HG03469 (cell line): ENCODE data around the gene ITGAD.

Experiments used
- ATAC-seq: cut with Tn5 transposase; IDR thresholded peaks from one replicate; pipeline ENCODE4 v1.9.1; 2021; ENCODE audit warnings: mild to moderate bottlenecking, moderate library complexity, moderate number of reproducible peaks; ENCODE audit not compliant: unreplicated experiment

ITGAD gene

GRCh38 chr16:31364421-31364820 is 28.7 kb upstream of the ITGAD start:
- no peak for ATAC-seq

- ATAC-seq: peak; percentile 60
Measured at GRCh38 chr16:31365131-31365865, 27.8 kb upstream of the ITGAD start.

DNA sequence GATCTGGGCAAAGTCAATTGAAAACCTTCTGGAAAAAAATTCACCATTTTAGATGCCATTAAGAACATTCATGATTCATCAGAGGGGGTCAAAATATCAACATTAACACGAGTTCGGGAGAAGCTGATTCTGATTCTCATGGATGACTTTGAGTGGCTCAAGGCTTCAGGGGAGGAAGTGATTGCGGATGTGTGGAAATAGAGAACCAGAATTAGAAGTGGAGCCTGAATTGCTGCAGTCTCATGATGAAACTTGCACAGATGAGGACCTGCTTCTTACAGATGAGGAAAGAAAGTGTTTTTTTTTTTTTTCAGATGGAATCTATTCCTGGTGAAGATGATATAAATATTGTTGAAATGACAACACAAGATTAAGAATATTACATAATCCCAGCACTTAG is 25.3 kb upstream of the ITGAD start:
- no peak for ATAC-seq

DNA sequence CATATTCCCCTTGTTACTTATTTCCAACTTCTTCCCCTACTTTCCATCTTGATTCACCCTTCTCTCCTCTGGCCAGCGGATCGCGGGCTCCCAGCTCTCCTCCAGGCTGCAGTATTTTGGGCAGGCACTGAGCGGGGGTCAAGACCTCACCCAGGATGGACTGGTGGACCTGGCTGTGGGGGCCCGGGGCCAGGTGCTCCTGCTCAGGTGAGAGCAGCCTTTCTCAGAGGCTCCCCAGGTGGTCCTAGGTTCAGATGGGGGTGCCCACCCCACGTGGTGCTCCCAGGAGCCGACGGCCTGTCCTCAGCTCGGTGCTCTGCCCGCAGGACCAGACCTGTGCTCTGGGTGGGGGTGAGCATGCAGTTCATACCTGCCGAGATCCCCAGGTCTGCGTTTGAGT is 22.1 kb upstream of the ITGAD start:
- no peak for ATAC-seq

DNA sequence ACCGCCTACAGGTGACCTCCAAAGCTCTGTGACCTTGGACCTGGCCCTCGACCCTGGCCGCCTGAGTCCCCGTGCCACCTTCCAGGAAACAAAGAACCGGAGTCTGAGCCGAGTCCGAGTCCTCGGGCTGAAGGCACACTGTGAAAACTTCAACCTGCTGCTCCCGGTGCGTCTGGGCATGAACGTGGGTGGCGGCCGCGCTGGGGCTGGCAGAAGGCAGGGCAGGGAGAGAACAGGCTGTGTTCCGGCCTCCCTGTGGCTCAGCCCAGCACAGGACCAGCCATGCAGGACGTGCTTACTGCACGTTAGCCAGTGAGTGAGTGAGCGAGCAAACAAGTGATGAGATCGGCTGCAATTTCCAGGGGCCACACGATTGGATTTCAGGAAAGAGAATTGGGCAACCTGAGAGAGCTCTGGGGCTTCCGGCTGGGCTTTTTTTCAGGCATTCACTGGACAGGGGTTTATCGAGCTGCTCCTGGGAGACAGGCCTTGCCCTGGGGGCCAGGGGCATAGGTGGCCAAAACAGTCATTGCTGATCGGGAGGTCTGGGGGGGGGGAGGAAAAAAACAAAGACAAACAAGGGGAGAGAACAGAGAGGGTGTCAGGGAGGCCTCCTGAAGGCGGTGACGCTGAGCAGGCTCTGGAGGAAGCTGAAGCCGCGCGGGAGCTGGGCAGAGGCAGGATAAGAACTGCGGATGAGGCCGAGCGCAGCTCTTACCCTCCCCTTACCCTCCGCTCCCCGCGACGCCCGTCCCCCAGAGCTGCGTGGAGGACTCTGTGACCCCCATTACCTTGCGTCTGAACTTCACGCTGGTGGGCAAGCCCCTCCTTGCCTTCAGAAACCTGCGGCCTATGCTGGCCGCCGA is 21.3 kb upstream of the ITGAD start:
- ATAC-seq: no peak

DNA sequence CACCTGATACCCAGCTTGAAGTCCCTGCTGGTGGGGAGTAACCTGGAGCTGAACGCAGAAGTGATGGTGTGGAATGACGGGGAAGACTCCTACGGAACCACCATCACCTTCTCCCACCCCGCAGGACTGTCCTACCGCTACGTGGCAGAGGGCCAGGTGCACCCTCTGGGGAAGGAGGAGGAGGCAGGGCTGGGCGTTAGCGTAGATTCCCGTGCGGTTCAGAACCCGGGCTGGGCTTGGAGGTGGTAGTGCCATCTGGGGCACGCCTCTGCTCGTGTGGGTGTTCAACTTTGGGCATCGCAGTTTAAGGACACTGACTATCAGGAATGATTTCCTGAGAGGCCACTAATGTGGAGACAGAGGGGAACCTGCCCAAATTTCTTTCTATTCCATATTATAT is 19.9 kb upstream of the ITGAD start:
- no peak for ATAC-seq

DNA sequence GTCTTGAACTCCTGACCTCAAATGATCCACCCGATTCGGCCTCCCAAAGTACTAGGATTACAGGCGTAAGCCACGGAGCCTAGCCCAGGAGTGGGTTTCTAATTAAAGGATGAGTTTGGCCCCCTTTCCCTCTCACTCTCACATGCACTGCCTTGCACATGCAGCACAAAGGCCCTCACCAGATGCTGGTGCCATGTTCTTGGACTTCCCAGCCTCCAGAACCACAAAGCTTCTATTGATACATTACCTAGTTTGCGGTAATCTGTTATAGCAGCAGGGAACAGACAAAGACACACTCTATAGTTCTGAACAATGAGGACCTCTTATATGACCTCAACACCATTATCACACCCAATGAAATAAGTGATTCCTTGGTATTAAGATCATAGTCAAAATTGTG is 17.9 kb upstream of the ITGAD start:
- no peak for ATAC-seq

- no peak for ATAC-seq
Measured at GRCh38 chr16:31376705-31377104, 16.4 kb upstream of the ITGAD start.

GRCh38 chr16:31377210-31377903 is 15.8 kb upstream of the ITGAD start:
- ATAC-seq: no peak

DNA sequence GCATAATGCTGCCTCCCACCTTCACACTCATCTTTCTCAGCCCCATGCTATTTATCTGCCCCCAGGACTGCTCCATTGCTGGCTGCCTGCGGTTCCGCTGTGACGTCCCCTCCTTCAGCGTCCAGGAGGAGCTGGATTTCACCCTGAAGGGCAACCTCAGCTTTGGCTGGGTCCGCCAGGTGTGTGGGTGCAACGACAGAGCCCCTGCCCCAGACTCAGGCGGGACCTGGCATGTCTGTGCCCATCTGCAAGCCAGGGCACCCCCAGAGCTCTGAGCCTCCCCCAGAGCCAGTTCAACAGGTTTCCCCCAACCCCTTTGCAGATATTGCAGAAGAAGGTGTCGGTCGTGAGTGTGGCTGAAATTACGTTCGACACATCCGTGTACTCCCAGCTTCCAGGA is 12.9 kb upstream of the ITGAD start:
- no peak for ATAC-seq

- peak; percentile 40 for ATAC-seq
Measured at GRCh38 chr16:31382485-31383161, 10.5 kb upstream of the ITGAD start.

DNA sequence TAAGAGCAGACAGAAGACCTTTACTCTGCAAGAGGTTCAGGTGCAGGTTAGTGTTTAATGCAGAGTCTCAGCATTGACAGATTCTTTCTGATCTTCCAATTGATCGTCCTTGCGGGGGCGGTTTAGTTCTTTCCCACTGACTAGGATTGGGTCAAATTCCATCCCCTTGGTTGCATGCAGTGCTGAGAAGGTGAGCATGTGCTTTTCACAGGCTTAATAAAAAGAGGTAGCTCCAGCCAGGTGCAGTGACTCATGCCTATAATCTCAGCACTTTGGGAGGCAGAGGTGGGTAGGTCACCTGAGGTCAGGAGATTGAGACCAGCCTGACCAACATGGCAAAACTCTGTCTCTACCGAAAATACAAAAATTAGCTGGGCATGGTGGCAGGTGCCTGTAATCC is 7.5 kb upstream of the ITGAD start:
- ATAC-seq: no peak

DNA sequence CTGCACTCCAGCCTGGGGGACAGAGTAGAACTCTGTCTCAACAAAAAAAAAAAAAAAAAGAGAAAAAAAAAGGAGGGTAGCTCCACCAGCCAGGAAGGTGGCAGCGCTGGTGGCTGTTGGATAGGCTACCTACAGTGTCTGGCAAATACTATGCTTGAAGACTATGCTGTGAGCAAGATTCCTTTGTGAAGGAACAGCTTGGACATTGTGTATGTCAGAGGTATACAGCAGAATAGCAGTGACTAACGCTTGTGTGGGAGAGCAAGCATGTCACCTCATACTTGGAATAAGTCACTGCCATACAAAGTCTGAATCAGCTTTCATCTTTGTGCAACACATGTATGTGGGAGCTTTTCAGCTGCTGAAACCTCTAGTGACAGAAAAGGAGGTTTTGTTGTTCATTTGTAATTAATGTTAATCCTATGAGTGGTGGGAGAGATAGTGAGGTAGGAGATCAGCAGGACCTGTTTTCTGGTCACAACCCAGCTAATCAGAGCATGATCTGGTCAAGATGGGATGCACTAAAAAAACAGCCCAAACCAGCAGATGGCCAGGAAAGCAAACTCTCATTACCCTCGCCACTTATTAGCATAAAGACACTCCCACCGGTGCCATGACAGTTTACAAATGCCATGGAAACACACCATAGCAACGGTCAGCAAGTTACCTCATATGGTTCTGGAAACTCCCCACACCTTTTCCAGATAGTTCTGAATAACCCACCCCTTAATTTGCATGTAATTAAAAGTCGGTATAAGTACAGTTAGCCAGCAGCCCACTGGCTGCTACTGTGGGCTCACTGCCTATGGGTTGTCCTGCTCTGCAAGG is 6.8 kb upstream of the ITGAD start:
- no peak for ATAC-seq

- no peak for ATAC-seq
Measured at GRCh38 chr16:31388535-31388934, 4.6 kb upstream of the ITGAD start.

GRCh38 chr16:31390504-31391041 is 2.6 kb upstream of the ITGAD start:
- ATAC-seq: no peak

DNA sequence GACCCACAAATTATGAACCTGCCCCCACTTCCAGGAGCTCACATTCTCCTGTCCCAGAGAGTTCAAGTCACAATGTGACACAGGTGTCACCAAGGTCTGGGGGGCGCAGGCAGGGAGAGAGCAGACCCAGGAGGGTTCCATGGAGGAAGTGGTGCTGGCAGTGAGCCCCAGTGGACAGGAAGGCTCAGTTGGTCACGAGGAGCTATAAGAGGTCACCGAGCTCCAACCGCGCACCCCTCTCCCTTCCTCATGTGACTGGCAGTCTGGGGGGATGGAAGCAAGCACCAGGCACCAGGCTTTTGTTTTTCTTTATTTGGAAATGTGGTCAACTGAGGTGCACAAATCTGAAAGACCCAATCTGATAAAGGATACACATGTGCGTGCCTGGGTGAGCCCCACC is 2.5 kb downstream of the ITGAD start:
- no peak for ATAC-seq

- no peak for ATAC-seq
Measured at GRCh38 chr16:31397096-31397660, 4.0 kb downstream of the ITGAD start.

- no peak for ATAC-seq
Measured at GRCh38 chr16:31397701-31398100, 4.6 kb downstream of the ITGAD start.

DNA sequence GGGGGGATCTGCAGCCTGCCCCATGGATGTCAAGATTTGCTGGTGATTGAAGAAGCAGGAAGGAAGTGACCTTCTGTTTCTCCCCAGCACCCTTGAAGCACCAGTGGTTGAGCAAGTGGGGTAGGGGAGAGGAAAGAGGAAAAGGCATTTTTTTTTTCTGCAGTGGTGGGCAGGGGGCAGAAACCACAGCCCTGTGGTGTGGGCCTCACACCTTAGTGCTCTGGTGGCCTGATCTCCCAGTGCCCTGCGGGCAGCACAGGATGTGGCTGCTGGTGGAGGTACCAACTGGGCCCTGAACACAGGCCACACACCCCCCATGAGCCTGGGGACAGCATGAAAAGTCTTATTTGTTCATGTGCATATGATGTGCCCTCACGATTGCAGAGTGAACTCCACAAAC is 7.1 kb downstream of the ITGAD start:
- no peak for ATAC-seq

DNA sequence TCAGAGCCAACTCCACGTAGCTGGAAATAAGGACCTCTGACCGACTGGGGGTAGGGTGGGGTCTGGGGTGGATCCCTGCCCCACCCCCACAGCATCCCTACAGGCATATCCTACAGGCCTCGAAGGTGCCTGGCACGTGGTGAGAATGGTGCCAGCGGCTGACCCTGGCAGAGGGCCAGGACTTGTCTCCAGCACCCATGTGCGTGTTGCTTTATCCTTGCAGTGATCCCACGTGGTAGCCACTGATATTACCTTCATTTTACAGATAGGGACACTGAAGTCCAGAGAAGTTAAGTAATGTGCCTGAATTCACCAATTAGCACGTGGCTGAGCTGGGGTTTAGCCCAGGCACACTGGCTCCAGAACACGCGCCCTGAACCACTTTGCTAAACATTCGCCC is 8.3 kb downstream of the ITGAD start:
- no peak for ATAC-seq
